Large intestine (tissue), 12 donors: Measurements from ENCODE around the gene XCL1. TPM values are rescaled to one million over a fixed set of nuclear protein-coding genes. Genes with fewer than 3 reads are reported as not detected.
"Not testable (repeated sequence)": the region's sequence is repeated elsewhere in the genome, so short reads cannot be mapped to it uniquely, and the experiment has no call there.

ENCODE experiments used
- DNase-seq, 2 donors: peaks; one replicate each; pipeline versions ENCODE4 v3.0.0 to v3.0.0-alpha.2; 2013
- H3K27ac ChIP-seq: one replicate; pipeline ENCODE4 v1.5.1; 2013; ENCODE audit warnings: low read length
- H3K27me3 ChIP-seq: 2 replicates; pipeline ENCODE4 v1.6.1; 2013; ENCODE audit warnings: low read length; ENCODE audit not compliant: control insufficient read depth, insufficient read depth
- H3K36me3 ChIP-seq: 2 replicates; pipeline ENCODE4 v1.6.1; 2013; ENCODE audit warnings: low read length; ENCODE audit not compliant: control insufficient read depth, insufficient read depth
- H3K4me1 ChIP-seq: one replicate; pipeline ENCODE4 v1.6.1; 2013; ENCODE audit warnings: low read length; ENCODE audit not compliant: control insufficient read depth, insufficient read depth
- H3K4me3 ChIP-seq: one replicate; pipeline ENCODE4 v1.5.1; 2013; ENCODE audit warnings: low read length
- H3K9me3 ChIP-seq: one replicate; pipeline ENCODE4 v1.6.1; 2013; ENCODE audit warnings: mild to moderate bottlenecking, low read depth, low read length, moderate library complexity; ENCODE audit not compliant: control insufficient read depth
- WGBS: methylation state at CpG from one replicate; pipeline ENCODE4 v1.1.5; 2013; ENCODE audit warnings: low lambda C conversion rate; ENCODE audit not compliant: insufficient coverage; 5-methylcytosine and 5-hydroxymethylcytosine counted together
- long read RNA-seq, 11 donors: transcript quantifications; one replicate each; lab custom pipeline, GENCODE V29; 2026
- polyA plus RNA-seq: library from polyadenylated mRNA; unstranded; fragments of 120-200 nt; gene quantifications from one replicate; pipeline ENCODE4 v1.2.1, GENCODE V29; 2013

XCL1 gene
- 1.6 TPM for polyA plus RNA-seq
- long read RNA-seq, donor 1 = 0 reads
- long read RNA-seq, donor 2, partial matches to known transcripts = 0 of 2 reads
- long read RNA-seq, donor 2, other reads (novel, unspliced or antisense) = 0 of 2 reads
- long read RNA-seq, donor 3 = 0 reads
- long read RNA-seq, donor 4 = 0 reads
- long read RNA-seq, donor 5, partial matches to known transcripts = 0 of 1 reads
- long read RNA-seq, donor 5, other reads (novel, unspliced or antisense) = 0 of 1 reads
- long read RNA-seq, donor 6 = 0 reads
- long read RNA-seq, donor 7, partial matches to known transcripts = 0 of 2 reads
- long read RNA-seq, donor 7, other reads (novel, unspliced or antisense) = 0 of 2 reads
- long read RNA-seq, donor 8, partial matches to known transcripts = 0 of 2 reads
- long read RNA-seq, donor 8, other reads (novel, unspliced or antisense) = 0 of 2 reads
- long read RNA-seq, donor 9 = 0 reads
- long read RNA-seq, donor 10 = 0 reads
- long read RNA-seq, donor 11, partial matches to known transcripts = 0 of 2 reads
- long read RNA-seq, donor 11, other reads (novel, unspliced or antisense) = 0 of 2 reads

- not testable (repeated sequence) for H3K27ac ChIP-seq, H3K9me3 ChIP-seq, H3K4me3 ChIP-seq, H3K36me3 ChIP-seq, DNase-seq, H3K4me1 ChIP-seq, H3K27me3 ChIP-seq
- WGBS = no CpG with 5 or more reads among the region's 6 CpGs
Observed at GRCh38 chr1:168576245-168576688, at the start of gene XCL1. Gene XCL1, plus strand, starts transcription at chr1:168576605. Its CDS starts 33 bp downstream, at chr1:168576638.

- DNase-seq = no peak
- no peaks in the 10 kb centered on the region for H3K36me3 ChIP-seq
- WGBS = no CpG with 5 or more reads among the region's 1 CpG
- no peak overlapping the region for H3K4me3 ChIP-seq
- H3K27ac ChIP-seq = no peak overlapping the region
- no peaks in the 10 kb centered on the region for H3K4me1 ChIP-seq
- no peaks in the 10 kb centered on the region for H3K27me3 ChIP-seq
- H3K9me3 ChIP-seq = peaks cover under 1% of the 10 kb centered on the region
Observed at GRCh38 chr1:168529518-168529917, 46.9 kb upstream of the XCL1 start.

DNA sequence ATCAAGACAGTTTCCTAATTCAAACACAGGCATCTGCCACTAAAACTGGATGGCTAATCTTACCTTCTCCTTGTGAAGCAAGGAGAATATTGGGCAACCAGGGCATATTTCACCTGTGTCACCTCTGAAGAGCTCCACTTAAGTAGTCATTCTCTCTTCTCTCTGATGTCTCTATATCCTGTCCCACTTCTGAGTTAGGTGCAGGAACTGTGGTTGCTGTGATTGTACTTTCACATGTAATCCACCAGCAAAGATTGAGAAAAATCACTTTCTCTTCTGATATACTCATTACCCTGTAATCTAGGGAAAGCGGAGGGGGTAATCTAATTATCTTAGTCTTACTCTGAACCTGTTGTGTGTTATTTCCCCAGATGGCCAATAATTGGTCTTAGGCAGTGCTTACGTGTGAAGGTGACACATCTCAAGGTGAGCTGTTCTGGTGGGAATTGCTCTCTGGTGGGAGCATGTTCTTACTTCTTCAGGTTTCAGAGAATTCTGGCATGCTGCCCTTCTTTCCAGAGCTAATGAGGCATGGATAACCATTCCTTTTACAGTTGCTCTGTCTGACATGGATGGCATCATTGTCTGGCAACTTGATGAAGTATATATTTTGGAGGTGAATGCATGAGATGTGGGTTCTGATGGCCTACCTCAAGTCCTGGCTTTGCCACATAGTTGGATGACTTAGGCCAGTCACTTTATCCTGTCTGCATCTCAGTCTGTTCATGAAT lies 44.6 kb upstream of the XCL1 start:
- H3K4me1 ChIP-seq = no peaks in the 10 kb centered on the region
- no peaks in the 10 kb centered on the region for H3K27me3 ChIP-seq
- no peak for DNase-seq
- no peaks in the 10 kb centered on the region for H3K36me3 ChIP-seq
- no peaks in the 10 kb centered on the region for H3K9me3 ChIP-seq
- no peak overlapping the region for H3K4me3 ChIP-seq
- 100% methylated on average over 1 of the region's 2 CpGs for whole genome bisulfite sequencing
- H3K27ac ChIP-seq = no peak overlapping the region

DNA sequence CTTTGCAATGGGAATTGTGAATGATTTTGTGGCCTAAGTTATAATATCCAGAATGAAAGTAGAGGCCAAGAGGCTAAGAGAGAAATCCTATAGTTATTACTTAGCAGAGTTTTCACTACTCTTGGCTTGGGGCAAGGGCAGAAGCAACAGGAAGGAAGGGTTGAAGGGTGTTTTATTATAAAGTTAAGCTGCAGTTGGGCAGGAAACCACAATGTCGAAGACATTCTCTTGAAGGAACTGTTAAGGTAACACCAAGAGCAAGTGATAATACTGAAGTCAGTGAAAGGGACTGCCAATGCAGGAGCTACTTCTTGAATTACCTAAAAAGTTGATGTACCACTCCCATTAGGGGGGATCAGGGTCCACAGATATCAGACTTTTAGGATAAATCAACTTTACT lies 40.9 kb upstream of the XCL1 start:
- Histone ChIP-seq H3K4me3 (no peak overlapping the region), H3K36me3 (no peaks in the 10 kb centered on the region), H3K4me1 (no peaks in the 10 kb centered on the region), H3K27ac (no peak overlapping the region), H3K27me3 (no peaks in the 10 kb centered on the region), H3K9me3 (no peaks in the 10 kb centered on the region)
- WGBS = no CpG with 5 or more reads among the region's 1 CpG
- DNase-seq = no peak

DNA sequence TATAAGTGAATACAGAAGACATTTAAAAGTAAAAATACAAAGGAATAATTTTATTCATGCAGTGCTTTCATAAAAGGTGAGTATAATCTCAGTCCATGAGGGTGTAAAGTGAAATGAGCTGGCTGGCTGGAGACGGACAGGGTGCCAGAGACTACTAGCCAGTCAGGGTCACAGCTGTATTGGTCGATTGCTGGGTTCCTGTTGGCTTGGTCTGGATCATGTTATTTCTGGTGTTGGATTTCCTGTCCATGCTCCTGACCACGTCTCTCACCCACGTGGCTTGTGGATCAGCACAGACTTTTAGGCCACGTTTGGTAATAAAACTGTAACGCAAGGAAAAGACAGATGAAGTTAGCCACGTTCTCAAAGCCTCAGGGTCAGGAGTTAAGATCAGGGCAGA lies 35.6 kb upstream of the XCL1 start:
- not testable (repeated sequence) for H3K9me3 ChIP-seq, H3K27ac ChIP-seq, DNase-seq, H3K4me3 ChIP-seq, H3K4me1 ChIP-seq, H3K27me3 ChIP-seq, H3K36me3 ChIP-seq
- no CpG with 5 or more reads among the region's 7 CpGs for WGBS

DNA sequence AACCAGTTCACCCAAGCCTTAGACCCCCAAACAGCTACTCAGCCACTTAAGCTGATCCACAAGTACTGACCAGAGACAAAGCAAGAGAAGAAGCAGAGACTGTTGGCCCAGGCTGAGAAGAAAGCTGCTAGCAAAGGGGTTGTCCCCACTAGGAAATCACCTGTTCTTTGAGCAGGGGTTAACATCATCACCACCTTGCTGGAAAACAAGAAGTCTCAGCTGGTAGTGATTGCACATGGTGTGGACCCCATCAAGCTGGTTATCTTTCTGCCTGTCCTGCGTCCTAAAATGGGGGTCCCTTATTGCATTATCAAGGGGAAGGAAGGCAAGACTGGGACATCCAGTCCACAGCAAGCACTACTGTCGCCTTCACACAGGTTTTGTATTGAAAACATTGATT lies 33.4 kb upstream of the XCL1 start:
- not testable (repeated sequence) for H3K4me1 ChIP-seq, DNase-seq, H3K36me3 ChIP-seq, H3K27me3 ChIP-seq, H3K9me3 ChIP-seq, H3K27ac ChIP-seq, H3K4me3 ChIP-seq
- WGBS = no CpG with 5 or more reads among the region's 2 CpGs

- H3K4me3 ChIP-seq, H3K27ac ChIP-seq, H3K4me1 ChIP-seq, DNase-seq, H3K9me3 ChIP-seq, H3K27me3 ChIP-seq, H3K36me3 ChIP-seq: not testable (repeated sequence)
- WGBS = no CpG with 5 or more reads among the region's 8 CpGs
Observed at GRCh38 chr1:168543840-168544498, 32.4 kb upstream of the XCL1 start, which contains the start of gene XCL2. Gene XCL2, minus strand, starts transcription at chr1:168543997. Its CDS starts 33 bp downstream, at chr1:168543964.

- WGBS = 77% methylated on average over 5 of the region's 7 CpGs
- DNase-seq = peak in 1 of 2 donors; percentile 34
- not testable (repeated sequence) for H3K4me1 ChIP-seq
Observed at GRCh38 chr1:168545678-168546552, 30.5 kb upstream of the XCL1 start.

DNA sequence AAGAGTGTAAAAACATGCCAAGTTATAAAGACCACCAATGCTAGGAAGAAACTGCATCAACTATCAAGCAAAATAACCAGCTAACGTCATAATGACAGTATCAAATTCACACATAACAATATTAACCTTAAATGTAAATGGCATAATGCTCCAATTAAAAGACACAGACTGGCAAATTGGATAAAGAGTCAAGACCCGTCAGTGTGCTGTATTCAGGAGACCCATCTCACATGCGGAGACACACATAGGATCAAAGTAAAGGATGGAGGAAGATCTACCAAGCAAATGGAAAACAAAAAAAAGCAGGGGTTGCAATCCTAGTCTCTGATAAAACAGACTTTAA lies 29.9 kb upstream of the XCL1 start:
- not testable (repeated sequence) for H3K4me3 ChIP-seq, DNase-seq, H3K27ac ChIP-seq, H3K9me3 ChIP-seq, H3K36me3 ChIP-seq, H3K4me1 ChIP-seq, H3K27me3 ChIP-seq
- 90% methylated on average over 2 of the region's 3 CpGs for WGBS

More at GRCh38 chr1:168545678-168546552, 30.5 kb upstream of the XCL1 start:
- not testable (repeated sequence) for H3K27me3 ChIP-seq, H3K27ac ChIP-seq, H3K4me3 ChIP-seq, H3K36me3 ChIP-seq, H3K9me3 ChIP-seq
